ENCODE results near the gene ANTKMT. TPM values are rescaled to one million over a fixed set of nuclear protein-coding genes. Genes with fewer than 3 reads are reported as not detected.

The ANTKMT gene
- total RNA-seq, 2 donors from 2014 or later, result 36.9 to 40.6 TPM

- Mint-ChIP-seq H3K27me3 (ENCODE audit: insufficient read depth) (peaks cover 83% of the 10 kb centered on the region), H3K27ac (no peak overlapping the region), H3K4me1 (no peaks in the 10 kb centered on the region), H3K4me3 (peak overlapping the region; percentile 43), H3K9me3 (no peaks in the 10 kb centered on the region), H3K36me3 (ENCODE audit: low read depth) (no peaks in the 10 kb centered on the region)
- Histone ChIP-seq H3K27ac (ENCODE audit: low read depth, low read length) (no peak overlapping the region), H3K9me3 (ENCODE audit: control insufficient read depth, low read length) (no peaks in the 10 kb centered on the region), H3K4me1 (ENCODE audit: control insufficient read depth, insufficient read depth, low read length) (peaks cover 3% of the 10 kb centered on the region), H3K36me3 (ENCODE audit: control insufficient read depth, insufficient read depth, low read length) (no peaks in the 10 kb centered on the region), H3K4me3 (ENCODE audit: low read length) (no peak overlapping the region), H3K9ac (ENCODE audit: extremely low read depth, low read length, poor library complexity, severe bottlenecking) (no peak overlapping the region), H3K27me3 (ENCODE audit: control insufficient read depth, insufficient read depth, low read length, poor library complexity, severe bottlenecking) (peaks cover 84% of the 10 kb centered on the region)
- peak; percentile 65 for DNase-seq
- WGBS, 2 experiments (ENCODE audit: insufficient coverage in 1 of 2, insufficient read length in 1 of 2), result 4 to 16% methylated on average over 11 to 64 of the region's 64 CpGs
- TF ChIP-seq, protein P1, sequence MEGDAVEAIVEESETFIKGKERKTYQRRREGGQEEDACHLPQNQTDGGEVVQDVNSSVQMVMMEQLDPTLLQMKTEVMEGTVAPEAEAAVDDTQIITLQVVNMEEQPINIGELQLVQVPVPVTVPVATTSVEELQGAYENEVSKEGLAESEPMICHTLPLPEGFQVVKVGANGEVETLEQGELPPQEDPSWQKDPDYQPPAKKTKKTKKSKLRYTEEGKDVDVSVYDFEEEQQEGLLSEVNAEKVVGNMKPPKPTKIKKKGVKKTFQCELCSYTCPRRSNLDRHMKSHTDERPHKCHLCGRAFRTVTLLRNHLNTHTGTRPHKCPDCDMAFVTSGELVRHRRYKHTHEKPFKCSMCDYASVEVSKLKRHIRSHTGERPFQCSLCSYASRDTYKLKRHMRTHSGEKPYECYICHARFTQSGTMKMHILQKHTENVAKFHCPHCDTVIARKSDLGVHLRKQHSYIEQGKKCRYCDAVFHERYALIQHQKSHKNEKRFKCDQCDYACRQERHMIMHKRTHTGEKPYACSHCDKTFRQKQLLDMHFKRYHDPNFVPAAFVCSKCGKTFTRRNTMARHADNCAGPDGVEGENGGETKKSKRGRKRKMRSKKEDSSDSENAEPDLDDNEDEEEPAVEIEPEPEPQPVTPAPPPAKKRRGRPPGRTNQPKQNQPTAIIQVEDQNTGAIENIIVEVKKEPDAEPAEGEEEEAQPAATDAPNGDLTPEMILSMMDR (conservative IDR thresholded peaks at IDR 0.05), result no peak
Measured at GRCh38 chr16:694187-694862, 26.6 kb upstream of the ANTKMT start.

GRCh38 chr16:694863-695354, 26.0 kb upstream of the ANTKMT start:
- peaks cover 89% of the 10 kb centered on the region for H3K27me3 Mint-ChIP-seq (ENCODE audit: insufficient read depth)

GRCh38 chr16:695355-696089, 25.4 kb upstream of the ANTKMT start:
- H3K4me3 ChIP-seq (ENCODE audit: low read length), result no peak overlapping the region
- H3K9ac ChIP-seq (ENCODE audit: extremely low read depth, low read length, poor library complexity, severe bottlenecking), result no peak overlapping the region
- Mint-ChIP-seq H3K27me3 (ENCODE audit: insufficient read depth) (peaks cover 94% of the 10 kb centered on the region), H3K27ac (no peak overlapping the region), H3K36me3 (ENCODE audit: low read depth) (no peaks in the 10 kb centered on the region), H3K4me1 (no peaks in the 10 kb centered on the region), H3K4me3 (peak overlapping the region; percentile 43), H3K9me3 (no peaks in the 10 kb centered on the region)
- peak; percentile 81 for DNase-seq
- H3K27me3 ChIP-seq (ENCODE audit: control insufficient read depth, insufficient read depth, low read length, poor library complexity, severe bottlenecking), result peaks cover 96% of the 10 kb centered on the region
- WGBS, 2 experiments (ENCODE audit: insufficient coverage in 1 of 2, insufficient read length in 1 of 2), result 14 to 16% methylated on average over 66 to 71 of the region's 71 CpGs
- H3K36me3 ChIP-seq (ENCODE audit: control insufficient read depth, insufficient read depth, low read length), result no peaks in the 10 kb centered on the region
- no peaks in the 10 kb centered on the region for H3K9me3 ChIP-seq (ENCODE audit: control insufficient read depth, low read length)
- no peak overlapping the region for H3K27ac ChIP-seq (ENCODE audit: low read depth, low read length)
- TF ChIP-seq, protein P1 (conservative IDR thresholded peaks at IDR 0.05), result no peak
- H3K4me1 ChIP-seq (ENCODE audit: control insufficient read depth, insufficient read depth, low read length), result no peaks in the 10 kb centered on the region

More at GRCh38 chr16:694863-695354, 26.0 kb upstream of the ANTKMT start:
- no peak overlapping the region for H3K27ac Mint-ChIP-seq
- H3K4me3 Mint-ChIP-seq, result peak overlapping the region; percentile 43
- no peak overlapping the region for H3K4me3 ChIP-seq (ENCODE audit: low read length)
- no peaks in the 10 kb centered on the region for H3K36me3 ChIP-seq (ENCODE audit: control insufficient read depth, insufficient read depth, low read length)
- TF ChIP-seq, protein P1 (conservative IDR thresholded peaks at IDR 0.05), result no peak
- H3K9me3 Mint-ChIP-seq, result no peaks in the 10 kb centered on the region
- 3% methylated on average over 12 to 37 of the region's 37 CpGs for WGBS, 2 experiments (ENCODE audit: insufficient coverage in 1 of 2, insufficient read length in 1 of 2)
- no peaks in the 10 kb centered on the region for H3K9me3 ChIP-seq (ENCODE audit: control insufficient read depth, low read length)
- H3K27me3 ChIP-seq (ENCODE audit: control insufficient read depth, insufficient read depth, low read length, poor library complexity, severe bottlenecking), result peaks cover 90% of the 10 kb centered on the region
- H3K4me1 ChIP-seq (ENCODE audit: control insufficient read depth, insufficient read depth, low read length), result no peaks in the 10 kb centered on the region
- H3K27ac ChIP-seq (ENCODE audit: low read depth, low read length), result no peak overlapping the region
- DNase-seq, result no peak
- no peaks in the 10 kb centered on the region for H3K4me1 Mint-ChIP-seq
- H3K36me3 Mint-ChIP-seq (ENCODE audit: low read depth), result no peaks in the 10 kb centered on the region
- H3K9ac ChIP-seq (ENCODE audit: extremely low read depth, low read length, poor library complexity, severe bottlenecking), result no peak overlapping the region
